CD14-positive monocyte (primary cell): Measurements from ENCODE around the gene GALNT12. TPM values are rescaled to one million over a fixed set of nuclear protein-coding genes. Genes with fewer than 3 reads are reported as not detected.
A peak's percentile ranks its signal among the peaks of the same experiment; 100 is the strongest.

ENCODE experiments used
- DNase-seq, 3 donors: peaks; one replicate each; pipeline ENCODE4 v3.0.0-alpha.2; 2011 to 2022
- H2AFZ ChIP-seq: 2 replicates; pipeline ENCODE4 v1.6.0; 2012; ENCODE audit warnings: mild to moderate bottlenecking, low read depth, low read length, inconsistent platforms; ENCODE audit not compliant: insufficient read depth, poor library complexity, severe bottlenecking
- H3K27ac ChIP-seq, 2 donors: 1 replicate in 1 of 2; 2 replicates in 1 of 2; pipeline ENCODE4 v1.5.1; 2012 to 2013; ENCODE audit warnings: low read length in 2 of 2, control low read depth in 1 of 2, inconsistent platforms in 1 of 2, low read depth in 1 of 2, mild to moderate bottlenecking in 1 of 2
- H3K27me3 ChIP-seq, 2 donors: one replicate each; pipeline versions ENCODE4 v1.6.0 to v1.6.1; 2011 to 2013; ENCODE audit warnings: low read length in 2 of 2; ENCODE audit not compliant: control insufficient read depth in 2 of 2, insufficient read depth in 2 of 2
- H3K36me3 ChIP-seq, 2 donors: replicated peaks in 1 of 2; 1 replicate in 1 of 2; 2 replicates in 1 of 2; pipeline versions ENCODE4 v1.5.1 to v1.6.1; 2012 to 2013; ENCODE audit warnings: low read length in 2 of 2, control low read depth in 1 of 2, inconsistent platforms in 1 of 2, mild to moderate bottlenecking in 1 of 2; ENCODE audit not compliant: insufficient read depth in 2 of 2, control insufficient read depth in 1 of 2
- H3K4me1 ChIP-seq, 2 donors: 1 replicate in 1 of 2; 2 replicates in 1 of 2; pipeline versions ENCODE4 v1.5.1 to v1.6.1; 2012 to 2013; ENCODE audit warnings: low read length in 2 of 2, control low read depth in 1 of 2, inconsistent platforms in 1 of 2, mild to moderate bottlenecking in 1 of 2, moderate library complexity in 1 of 2; ENCODE audit not compliant: insufficient read depth in 2 of 2, control insufficient read depth in 1 of 2
- H3K4me2 ChIP-seq: replicated peaks from 2 replicates; pipeline ENCODE3; 2012; ENCODE audit warnings: low read length, moderate library complexity, mild to moderate bottlenecking; ENCODE audit not compliant: poor library complexity, severe bottlenecking; ENCODE audit errors: extremely low read depth
- H3K4me3 ChIP-seq, 3 experiments: fragments of 200-600 bp in 1 of 3; sonication (generic) in 1 of 3; replicated peaks in 1 of 3; 1 replicate in 2 of 3; 2 replicates in 1 of 3; pipeline ENCODE4 v1.5.1; 2011 to 2013; ENCODE audit warnings: low read length in 3 of 3, mild to moderate bottlenecking in 3 of 3, control low read depth in 2 of 3, low read depth in 2 of 3, inconsistent platforms in 1 of 3, moderate library complexity in 1 of 3
- H3K79me2 ChIP-seq: 2 replicates; pipeline ENCODE4 v1.6.0; 2012; ENCODE audit warnings: mild to moderate bottlenecking, control low read depth, inconsistent platforms, low read length, moderate library complexity; ENCODE audit not compliant: insufficient read depth
- H3K9ac ChIP-seq: 2 replicates; pipeline ENCODE4 v1.6.0; 2017; ENCODE audit warnings: low read length, mild to moderate bottlenecking; ENCODE audit not compliant: insufficient read depth, poor library complexity, severe bottlenecking
- H3K9me3 ChIP-seq, 2 donors: replicated peaks in 1 of 2; 1 replicate in 1 of 2; 2 replicates in 1 of 2; pipeline versions ENCODE4 v1.5.1 to v1.6.1; 2012 to 2013; ENCODE audit warnings: low read length in 2 of 2, control low read depth in 1 of 2; ENCODE audit not compliant: control insufficient read depth in 1 of 2, insufficient read depth in 1 of 2
- H4K20me1 ChIP-seq: 2 replicates; pipeline ENCODE4 v1.6.0; 2012; ENCODE audit warnings: mild to moderate bottlenecking, low read length, control low read depth, moderate library complexity; ENCODE audit not compliant: insufficient read depth
- H3K27ac Mint-ChIP-seq, 7 donors: one replicate each; pipeline ENCODE4 v1.8.0; 2020; ENCODE audit warnings: mild to moderate bottlenecking in 7 of 7, mixed read lengths in 7 of 7, moderate library complexity in 6 of 7, inconsistent platforms in 2 of 7
- H3K27me3 Mint-ChIP-seq, 3 donors: one replicate each; pipeline ENCODE4 v1.8.0; 2021 to 2022; ENCODE audit warnings: low read depth in 3 of 3, mild to moderate bottlenecking in 3 of 3, mixed read lengths in 3 of 3, moderate library complexity in 3 of 3, inconsistent platforms in 1 of 3
- H3K36me3 Mint-ChIP-seq, 2 donors: one replicate each; pipeline ENCODE4 v1.8.0; 2020; ENCODE audit warnings: mixed read lengths in 2 of 2, inconsistent platforms in 1 of 2, mild to moderate bottlenecking in 1 of 2
- H3K4me1 Mint-ChIP-seq: one replicate; pipeline ENCODE4 v1.8.0; 2020; ENCODE audit warnings: mild to moderate bottlenecking, mixed read lengths
- H3K4me3 Mint-ChIP-seq, 2 donors: one replicate each; pipeline ENCODE4 v1.8.0; 2020; ENCODE audit warnings: mild to moderate bottlenecking in 2 of 2, mixed read lengths in 2 of 2, moderate library complexity in 1 of 2
- H3K9me3 Mint-ChIP-seq, 7 donors: one replicate each; pipeline ENCODE4 v1.8.0; 2020 to 2022; ENCODE audit warnings: mixed read lengths in 7 of 7, mild to moderate bottlenecking in 6 of 7, moderate library complexity in 6 of 7, inconsistent platforms in 2 of 7
- WGBS: methylation state at CpG from one replicate; pipeline ENCODE4 v1.1.5; 2013; ENCODE audit warnings: missing lambda C conversion rate; ENCODE audit not compliant: insufficient coverage; 5-methylcytosine and 5-hydroxymethylcytosine counted together
- intact Hi-C, 2 donors: fragments of 100-400 bp; cut with micrococcal nuclease; formaldehyde crosslinking; loops; one replicate each; pipeline versions ENCODE4 v1.15.0 to v1.15.1; 2023
- polyA plus RNA-seq, 3 donors: library from polyadenylated mRNA; depleted of rRNA in 1 of 3; unstranded in 2 of 3; stranded (reverse) in 1 of 3; fragments of 300-500 nt in 2 of 3; fragments of >200 nt in 1 of 3; fragmentation: Illumina TruSeq in 2 of 3; gene quantifications; 1 replicate in 2 of 3; 2 replicates in 1 of 3; pipeline ENCODE4 v1.2.3, GENCODE V29; 2012 to 2021
- TF ChIP-seq, protein P1 (sequence below): fragments of 200-600 bp; IDR thresholded peaks from one replicate; pipeline ENCODE4 v1.8.0; 2022; ENCODE audit warnings: antibody characterized with exemption, mild to moderate bottlenecking

GALNT12 gene
- polyA plus RNA-seq, 3 donors, result 0.16 TPM; not detected in 2

DNA sequence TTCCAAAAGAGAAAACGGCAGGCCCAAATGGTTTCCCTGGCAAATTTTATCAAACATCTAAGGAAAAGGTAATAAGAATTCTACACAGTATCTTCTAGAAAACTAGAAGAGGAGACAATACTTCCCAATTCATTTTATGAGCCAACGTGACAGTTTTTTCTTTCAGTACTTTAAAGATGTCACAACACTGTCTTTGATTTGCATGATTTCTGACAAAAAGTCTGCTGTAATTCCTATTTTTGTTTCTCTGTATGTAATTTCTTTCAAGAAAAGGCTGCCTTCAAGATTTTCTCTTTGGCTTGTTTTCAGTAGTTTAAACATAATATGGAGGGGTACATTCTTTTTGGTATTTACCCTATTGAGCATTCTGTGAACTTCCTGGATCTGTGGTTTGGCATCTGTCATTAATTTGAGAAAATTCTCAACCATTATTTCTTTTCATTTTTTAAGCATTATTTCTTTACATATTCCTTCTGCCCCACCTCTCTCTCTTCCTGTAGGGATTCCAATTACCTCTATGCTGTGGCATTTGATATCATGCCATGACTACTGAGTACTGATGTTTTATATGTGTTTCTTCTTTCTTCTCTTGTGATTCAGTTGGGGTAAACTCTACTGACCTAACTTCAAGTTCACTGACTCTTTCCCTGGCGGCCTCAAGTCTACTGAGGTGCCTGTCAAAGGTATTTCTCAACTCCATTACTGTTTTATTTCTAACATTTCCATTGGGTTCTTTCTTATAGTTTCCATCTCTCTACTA lies 43.3 kb upstream of the GALNT12 start:
- no peak overlapping the region for H3K4me3 Mint-ChIP-seq
- no peak overlapping the region for H2AFZ ChIP-seq
- peaks cover 0 to 3% (median 0%) of the 10 kb centered on the region in 3 donors for H3K27me3 Mint-ChIP-seq
- TF ChIP-seq, protein P1, sequence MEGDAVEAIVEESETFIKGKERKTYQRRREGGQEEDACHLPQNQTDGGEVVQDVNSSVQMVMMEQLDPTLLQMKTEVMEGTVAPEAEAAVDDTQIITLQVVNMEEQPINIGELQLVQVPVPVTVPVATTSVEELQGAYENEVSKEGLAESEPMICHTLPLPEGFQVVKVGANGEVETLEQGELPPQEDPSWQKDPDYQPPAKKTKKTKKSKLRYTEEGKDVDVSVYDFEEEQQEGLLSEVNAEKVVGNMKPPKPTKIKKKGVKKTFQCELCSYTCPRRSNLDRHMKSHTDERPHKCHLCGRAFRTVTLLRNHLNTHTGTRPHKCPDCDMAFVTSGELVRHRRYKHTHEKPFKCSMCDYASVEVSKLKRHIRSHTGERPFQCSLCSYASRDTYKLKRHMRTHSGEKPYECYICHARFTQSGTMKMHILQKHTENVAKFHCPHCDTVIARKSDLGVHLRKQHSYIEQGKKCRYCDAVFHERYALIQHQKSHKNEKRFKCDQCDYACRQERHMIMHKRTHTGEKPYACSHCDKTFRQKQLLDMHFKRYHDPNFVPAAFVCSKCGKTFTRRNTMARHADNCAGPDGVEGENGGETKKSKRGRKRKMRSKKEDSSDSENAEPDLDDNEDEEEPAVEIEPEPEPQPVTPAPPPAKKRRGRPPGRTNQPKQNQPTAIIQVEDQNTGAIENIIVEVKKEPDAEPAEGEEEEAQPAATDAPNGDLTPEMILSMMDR, result no peak
- no peaks in the 10 kb centered on the region for H4K20me1 ChIP-seq
- no peak overlapping the region for H3K4me2 ChIP-seq
- DNase-seq, result no peak
- H3K27ac Mint-ChIP-seq, result peak overlapping the region in 2 of 7 donors; percentile 32 to 34
- H3K79me2 ChIP-seq, result no peaks in the 10 kb centered on the region
- intact Hi-C loops, result no loop called here
- no peaks in the 10 kb centered on the region for H3K36me3 ChIP-seq
- H3K9ac ChIP-seq, result no peak overlapping the region
- H3K4me3 ChIP-seq, result no peak overlapping the region
- peaks cover 0 to 8% (median under 1%) of the 10 kb centered on the region in 7 donors for H3K9me3 Mint-ChIP-seq
- peaks cover 37% of the 10 kb centered on the region for H3K4me1 Mint-ChIP-seq
- H3K9me3 ChIP-seq, result no peaks in the 10 kb centered on the region
- no CpG with 5 or more reads among the region's 3 CpGs for WGBS
- no peaks in the 10 kb centered on the region for H3K27me3 ChIP-seq
- H3K27ac ChIP-seq, result no peak overlapping the region
- H3K36me3 Mint-ChIP-seq, result no peaks in the 10 kb centered on the region
- H3K4me1 ChIP-seq, result peaks cover 23 to 27% of the 10 kb centered on the region in 2 donors

DNA sequence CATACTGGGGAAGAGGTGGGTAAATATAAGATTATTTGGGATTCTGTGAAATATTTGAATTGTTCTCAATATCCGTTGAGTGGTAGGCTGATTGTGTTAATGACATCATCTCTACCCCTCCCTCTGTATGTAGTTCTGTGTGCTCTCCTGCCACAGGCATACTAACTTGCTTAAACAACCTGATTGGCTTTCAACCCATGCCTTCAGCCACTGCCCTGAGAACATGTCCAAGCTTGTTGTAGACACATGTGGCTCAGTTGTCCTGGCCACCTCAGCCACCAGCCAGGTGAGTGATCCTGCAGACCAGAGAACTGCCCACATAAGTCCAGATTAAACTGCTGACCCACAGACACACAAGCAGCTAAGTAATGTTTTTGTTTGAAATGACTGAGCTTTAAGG lies 42.2 kb upstream of the GALNT12 start:
- no peak for DNase-seq
- Histone ChIP-seq H3K27ac (no peak overlapping the region), H3K4me1 (peaks cover 23 to 27% of the 10 kb centered on the region in 2 donors), H3K27me3 (no peaks in the 10 kb centered on the region), H3K9me3 (no peaks in the 10 kb centered on the region), H3K79me2 (no peaks in the 10 kb centered on the region), H3K4me2 (no peak overlapping the region), H4K20me1 (no peaks in the 10 kb centered on the region), H3K4me3 (no peak overlapping the region), H3K9ac (no peak overlapping the region), H2AFZ (no peak overlapping the region), H3K36me3 (no peaks in the 10 kb centered on the region)
- TF ChIP-seq, protein P1, result no peak
- peaks cover 0 to 8% (median 4%) of the 10 kb centered on the region in 7 donors for H3K9me3 Mint-ChIP-seq
- H3K4me1 Mint-ChIP-seq, result peaks cover 37% of the 10 kb centered on the region
- intact Hi-C loops, result no loop called here
- no peak overlapping the region for H3K4me3 Mint-ChIP-seq
- H3K36me3 Mint-ChIP-seq, result peaks cover 0 to 4% of the 10 kb centered on the region in 2 donors
- H3K27me3 Mint-ChIP-seq, result peaks cover 0 to 3% (median 0%) of the 10 kb centered on the region in 3 donors
- H3K27ac Mint-ChIP-seq, result no peak overlapping the region
- WGBS, result no CpG with 5 or more reads among the region's 1 CpG
